OCI-LY7 (cell line): Measurements from ENCODE around the gene UNKL. TPM values are rescaled to one million over a fixed set of nuclear protein-coding genes. Genes with fewer than 3 reads are reported as not detected.

ENCODE experiments used
- BruUV-seq: library from RNA; stranded (reverse); fragments of 400-500 nt; replicated peaks from 2 replicates; lab custom pipeline; 2021; lab: Mats Ljungman, UMichigan
- CTCF ChIA-PET: fragments of 300-600 bp; sonication (Branson Sonifier 250); formaldehyde crosslinking; loops from one replicate; lab custom pipeline; 2022; ENCODE audit warnings: antibody characterized with exemption; ENCODE audit not compliant: unreplicated experiment; lab: Charles Lee
- POLR2A ChIA-PET: fragments of 300-600 bp; sonication (Branson Sonifier 250); formaldehyde crosslinking; loops from one replicate; lab custom pipeline; 2022; ENCODE audit warnings: antibody characterized with exemption; lab: Charles Lee
- DNase-seq: peaks from one replicate; pipeline ENCODE4 v3.0.0-alpha.2; 2015; ENCODE audit warnings: low spot score
- H2AFZ ChIP-seq: fragments of 200-600 bp; sonication (generic), shearing (Covaris generic); 2 replicates; pipeline ENCODE4 v1.6.1; 2014; ENCODE audit warnings: mild to moderate bottlenecking, antibody characterized with exemption, low read length, moderate library complexity
- H3K27ac ChIP-seq: fragments of 200-600 bp; sonication (generic); 2 replicates; pipeline ENCODE4 v1.5.1; 2014; ENCODE audit warnings: mixed run types, low read depth, mild to moderate bottlenecking, moderate library complexity, low read length, inconsistent platforms; ENCODE audit not compliant: poor library complexity, severe bottlenecking
- H3K36me3 ChIP-seq: fragments of 200-600 bp; sonication (generic); 2 replicates; pipeline ENCODE4 v1.6.1; 2014; ENCODE audit warnings: mild to moderate bottlenecking, antibody characterized with exemption, low read length, moderate library complexity, mixed read lengths; ENCODE audit not compliant: insufficient read depth
- H3K4me1 ChIP-seq: fragments of 200-600 bp; sonication (generic); 2 replicates; pipeline ENCODE4 v1.5.1; 2014; ENCODE audit warnings: mild to moderate bottlenecking, low read length; ENCODE audit not compliant: insufficient read depth, poor library complexity, severe bottlenecking
- H3K4me2 ChIP-seq: fragments of 200-600 bp; sonication (generic); 2 replicates; pipeline ENCODE4 v1.6.1; 2014; ENCODE audit warnings: mild to moderate bottlenecking, low read length
- H3K4me3 ChIP-seq: fragments of 200-600 bp; sonication (generic); 2 replicates; pipeline ENCODE4 v1.5.1; 2014; ENCODE audit warnings: mild to moderate bottlenecking, low read depth, low read length; ENCODE audit not compliant: poor library complexity, severe bottlenecking
- H3K79me2 ChIP-seq: fragments of 200-600 bp; sonication (generic); 2 replicates; pipeline ENCODE4 v1.6.1; 2016; ENCODE audit warnings: low read depth, mild to moderate bottlenecking, low read length, moderate library complexity, mixed read lengths; ENCODE audit not compliant: insufficient read depth
- H3K9me2 ChIP-seq: fragments of 200-600 bp; sonication (generic); 2 replicates; pipeline ENCODE4 v1.6.1; 2016; ENCODE audit warnings: mild to moderate bottlenecking, low read length, mixed read lengths; ENCODE audit not compliant: insufficient read depth
- H3K9me3 ChIP-seq: fragments of 200-600 bp; sonication (generic); 2 replicates; pipeline ENCODE4 v1.6.1; 2014; ENCODE audit warnings: mild to moderate bottlenecking, mixed run types, low read length, mixed read lengths
- H4K20me1 ChIP-seq: fragments of 200-600 bp; sonication (generic); 2 replicates; pipeline ENCODE4 v1.6.1; 2014; ENCODE audit warnings: mild to moderate bottlenecking, antibody characterized with exemption, low read length, moderate library complexity, mixed read lengths; ENCODE audit not compliant: insufficient read depth
- CTCF ChIP-seq: fragments of 200-600 bp; sonication (generic); conservative IDR thresholded peaks from 2 replicates; pipeline ENCODE4 v1.5.1; 2014; ENCODE audit warnings: mild to moderate bottlenecking, antibody characterized with exemption, low read length, moderate library complexity, mixed read lengths
- EZH2phosphoT487 ChIP-seq: fragments of 200-600 bp; sonication (generic); IDR thresholded peaks from 2 replicates; pipeline ENCODE4 v1.6.1; 2018; ENCODE audit warnings: low read depth, borderline replicate concordance, mild to moderate bottlenecking, mixed run types, antibody characterized with exemption, low read length, moderate library complexity, mixed read lengths
- intact Hi-C: fragments of 100-400 bp; cut with micrococcal nuclease; formaldehyde crosslinking; loops from one replicate; pipeline ENCODE4 v1.10.0; 2022; ENCODE audit not compliant: unreplicated experiment
- total RNA-seq, 2 experiments: library from RNA; depleted of rRNA in 1 of 2; stranded (reverse); fragments of >200 nt in 1 of 2; shearing (Covaris generic) in 1 of 2; gene quantifications; 2 replicates each; pipeline ENCODE4 v1.2.3, GENCODE V29; 2014 to 2022

UNKL gene
- total RNA-seq, 2 experiments from 2014 or later: 31.0 to 33.7 TPM

- Histone ChIP-seq H3K9me2 (no peaks in the 10 kb centered on the region), H3K4me2 (peak overlapping the region; percentile 88), H3K4me1 (peaks cover 5% of the 10 kb centered on the region), H3K79me2 (no peaks in the 10 kb centered on the region), H3K27ac (no peak overlapping the region), H3K4me3 (peak overlapping the region; percentile 69), H3K36me3 (no peaks in the 10 kb centered on the region), H2AFZ (0 out of 2 replicates have a peak overlapping the region, but pooled peaks have one; percentile 7), H3K9me3 (no peaks in the 10 kb centered on the region), H4K20me1 (no peaks in the 10 kb centered on the region)
- CTCF ChIA-PET: interaction anchor here (0.6 kb wide), 1 partner anchor 1044 kb away, joined by 7 read pairs; no protein-coding TSS in a partner anchor
- intact Hi-C loops: no loop called here
- no TSS peak for BruUV-seq
- POLR2A ChIA-PET: interaction anchor here (0.7 kb wide), 1 partner anchor 16 kb away, joined by 5 read pairs; no protein-coding TSS in a partner anchor
- TF ChIP-seq CTCF (no peak), EZH2phosphoT487 (no peak)
- no peak for DNase-seq
Observed at GRCh38 chr16:1378804-1379303, 35.6 kb downstream of the UNKL start.

DNA sequence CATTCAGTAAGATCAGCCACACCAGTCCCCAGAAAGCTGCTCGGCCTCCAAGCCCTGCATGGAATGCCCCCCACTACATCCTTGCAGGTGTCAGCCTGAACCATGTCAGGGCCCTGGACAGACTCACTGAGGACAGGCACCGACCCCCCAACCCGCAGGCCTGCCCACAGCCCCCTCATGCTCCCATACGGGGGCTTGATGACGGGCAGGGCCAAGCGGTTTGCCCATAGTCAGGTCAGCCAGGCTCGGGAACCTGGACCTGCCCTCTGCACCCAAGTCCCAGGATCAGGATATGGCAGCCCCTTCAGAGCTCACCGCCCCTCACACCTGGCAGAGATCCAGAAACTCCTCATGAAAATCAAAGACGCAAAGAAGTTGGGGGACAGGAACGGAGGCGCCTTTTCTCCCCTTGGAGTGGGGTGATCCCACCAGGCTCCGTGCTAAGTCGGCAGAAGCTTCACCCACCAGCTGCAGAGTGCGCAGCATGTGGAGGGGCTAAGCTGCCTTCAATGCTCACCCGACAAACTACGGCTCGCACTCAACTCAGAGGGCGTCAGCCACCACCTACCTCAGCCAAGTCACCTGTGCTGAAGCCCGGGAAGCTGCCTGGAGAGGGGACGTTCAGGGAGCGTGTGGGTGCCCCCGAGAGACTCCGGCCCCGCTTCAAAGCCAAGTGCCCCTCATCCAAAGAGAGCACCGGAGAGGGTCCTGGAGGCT, 36.3 kb downstream of the UNKL start:
- no TSS peak for BruUV-seq
- peaks cover 5% of the 10 kb centered on the region for H3K4me1 ChIP-seq
- no peaks in the 10 kb centered on the region for H4K20me1 ChIP-seq
- H3K9me3 ChIP-seq: no peaks in the 10 kb centered on the region
- no peak overlapping the region for H3K27ac ChIP-seq
- H3K4me3 ChIP-seq: peak overlapping the region; percentile 69
- peak overlapping the region; percentile 88 for H3K4me2 ChIP-seq
- H3K79me2 ChIP-seq: no peaks in the 10 kb centered on the region
- H3K36me3 ChIP-seq: no peaks in the 10 kb centered on the region
- ChIA-PET CTCF (no interaction called here), POLR2A (no interaction called here)
- H2AFZ ChIP-seq: no peak overlapping the region
- intact Hi-C loops: no loop called here
- no peak for DNase-seq
- TF ChIP-seq CTCF (no peak), EZH2phosphoT487 (no peak)
- no peaks in the 10 kb centered on the region for H3K9me2 ChIP-seq

DNA sequence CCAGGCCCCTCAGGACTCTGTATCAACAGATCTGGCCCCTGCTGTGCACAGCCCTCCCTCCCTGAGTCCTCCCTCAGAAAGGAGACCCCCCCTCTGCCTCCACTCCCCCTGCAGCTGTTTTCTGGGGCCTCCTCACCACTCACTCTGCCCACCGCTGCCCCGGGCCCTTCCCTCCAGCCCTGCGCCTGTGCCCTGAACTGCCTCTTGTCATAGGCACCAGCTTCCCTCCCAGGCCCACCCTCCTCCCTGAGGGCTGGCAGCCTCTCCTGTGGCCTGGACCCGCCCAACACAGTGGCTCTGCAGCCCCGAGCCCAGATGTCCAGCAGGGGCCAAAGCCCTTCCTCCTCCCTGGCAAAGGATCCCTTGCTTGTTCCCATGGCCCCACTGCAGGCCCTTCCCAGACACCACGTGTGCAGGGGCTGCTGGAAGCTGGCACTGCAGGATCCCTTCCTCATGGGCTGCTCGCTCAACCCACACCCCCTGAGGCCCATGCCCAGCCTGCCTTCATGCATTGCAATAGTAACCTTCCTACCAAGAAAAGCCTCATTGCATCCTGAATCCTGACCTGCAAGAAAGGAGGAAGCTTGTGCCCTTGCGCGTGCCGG, 37.0 kb downstream of the UNKL start:
- no peak overlapping the region for H3K27ac ChIP-seq
- no peaks in the 10 kb centered on the region for H4K20me1 ChIP-seq
- intact Hi-C loops: no loop called here
- no peaks in the 10 kb centered on the region for H3K9me3 ChIP-seq
- POLR2A ChIA-PET: no interaction called here
- no peak overlapping the region for H3K4me2 ChIP-seq
- CTCF ChIA-PET: no interaction called here
- H3K4me3 ChIP-seq: no peak overlapping the region
- no TSS peak for BruUV-seq
- H3K4me1 ChIP-seq: peaks cover 5% of the 10 kb centered on the region
- no peaks in the 10 kb centered on the region for H3K79me2 ChIP-seq
- DNase-seq: no peak
- no peaks in the 10 kb centered on the region for H3K36me3 ChIP-seq
- no peaks in the 10 kb centered on the region for H3K9me2 ChIP-seq
- TF ChIP-seq EZH2phosphoT487 (no peak), CTCF (no peak)
- no peak overlapping the region for H2AFZ ChIP-seq
